HFFc6 (cell line): ENCODE data around the gene UNC5B. TPM values are rescaled to one million over a fixed set of nuclear protein-coding genes. Genes with fewer than 3 reads are reported as not detected.

ENCODE experiments used
- DNase-seq: peaks from one replicate; pipeline ENCODE4 v3.0.0-alpha.2; 2018
- H3K27ac Mint-ChIP-seq: 2 replicates; pipeline ENCODE4 v1.8.0; 2020; ENCODE audit warnings: mild to moderate bottlenecking, mixed read lengths
- H3K27me3 Mint-ChIP-seq: 2 replicates; pipeline ENCODE4 v1.8.0; 2021; ENCODE audit warnings: mild to moderate bottlenecking, moderate library complexity, mixed read lengths; ENCODE audit not compliant: insufficient read depth
- H3K36me3 Mint-ChIP-seq: 2 replicates; pipeline ENCODE4 v1.8.0; 2021; ENCODE audit warnings: low read depth, mixed read lengths
- H3K4me1 Mint-ChIP-seq: 2 replicates; pipeline ENCODE4 v1.8.0; 2020; ENCODE audit warnings: low read depth, mixed read lengths
- H3K4me3 Mint-ChIP-seq: 2 replicates; pipeline ENCODE4 v1.8.0; 2020; ENCODE audit warnings: mild to moderate bottlenecking, moderate library complexity, mixed read lengths
- H3K9me3 Mint-ChIP-seq: 2 replicates; pipeline ENCODE4 v1.8.0; 2020; ENCODE audit warnings: mild to moderate bottlenecking, mixed read lengths
- CTCF ChIP-seq: fragments of 200-600 bp; sonication (generic); IDR thresholded peaks from 2 replicates; pipeline ENCODE4 v1.5.0; 2021; ENCODE audit warnings: antibody characterized with exemption, mild to moderate bottlenecking
- total RNA-seq, 6 experiments: library from RNA; stranded (reverse); fragmentation: NEBNext Ultra II Directional; extraction: Animal tissue kit (Norgen Biotek cat#: 25700); gene quantifications; 2 replicates in 1 of 6; 3 replicates in 5 of 6; pipeline ENCODE4 v1.2.3, GENCODE V29; 2021

Gene UNC5B
- total RNA-seq, 6 experiments from 2014 or later, result 5.2 to 11.6 (median 5.7) TPM

GRCh38 chr10:71209352-71209715 lies 3.0 kb upstream of the UNC5B start:
- peaks cover 18% of the 10 kb centered on the region for H3K4me1 Mint-ChIP-seq
- peak; percentile 47; the same call in 1 of the 2 replicates for TF ChIP-seq CTCF
- peaks cover 24% of the 10 kb centered on the region for H3K27me3 Mint-ChIP-seq
- H3K4me3 Mint-ChIP-seq, result no peak overlapping the region
- no peak overlapping the region for H3K27ac Mint-ChIP-seq
- DNase-seq, result no peak
- no peaks in the 10 kb centered on the region for H3K36me3 Mint-ChIP-seq
- no peaks in the 10 kb centered on the region for H3K9me3 Mint-ChIP-seq

- Mint-ChIP-seq H3K4me3 (no peak overlapping the region), H3K36me3 (no peaks in the 10 kb centered on the region), H3K27me3 (peaks cover 23% of the 10 kb centered on the region), H3K4me1 (peaks cover 21% of the 10 kb centered on the region), H3K27ac (no peak overlapping the region), H3K9me3 (no peaks in the 10 kb centered on the region)
- DNase-seq, result no peak
- TF ChIP-seq CTCF, result no peak
Observed at GRCh38 chr10:71209731-71210541, 2.4 kb upstream of the UNC5B start.

GRCh38 chr10:71210542-71210871 lies 1.9 kb upstream of the UNC5B start:
- H3K4me1 Mint-ChIP-seq, result peaks cover 19% of the 10 kb centered on the region
- no peaks in the 10 kb centered on the region for H3K9me3 Mint-ChIP-seq
- no peak overlapping the region for H3K27ac Mint-ChIP-seq
- no peak overlapping the region for H3K4me3 Mint-ChIP-seq
- H3K27me3 Mint-ChIP-seq, result peaks cover 23% of the 10 kb centered on the region
- DNase-seq, result no peak
- H3K36me3 Mint-ChIP-seq, result no peaks in the 10 kb centered on the region
- TF ChIP-seq CTCF, result no peak

GRCh38 chr10:71211053-71211452 lies 1.3 kb upstream of the UNC5B start:
- Mint-ChIP-seq H3K4me1 (peaks cover 23% of the 10 kb centered on the region), H3K36me3 (no peaks in the 10 kb centered on the region), H3K4me3 (no peak overlapping the region), H3K9me3 (no peaks in the 10 kb centered on the region), H3K27ac (no peak overlapping the region), H3K27me3 (peaks cover 23% of the 10 kb centered on the region)
- no peak for TF ChIP-seq CTCF
- no peak for DNase-seq

GRCh38 chr10:71211775-71212317 lies 524 bp upstream of the UNC5B start:
- H3K36me3 Mint-ChIP-seq, result no peaks in the 10 kb centered on the region
- peaks cover 21% of the 10 kb centered on the region for H3K27me3 Mint-ChIP-seq
- TF ChIP-seq CTCF, result no peak
- no peak for DNase-seq
- H3K27ac Mint-ChIP-seq, result no peak overlapping the region
- peaks cover 31% of the 10 kb centered on the region for H3K4me1 Mint-ChIP-seq
- peak overlapping the region; percentile 70 for H3K4me3 Mint-ChIP-seq
- H3K9me3 Mint-ChIP-seq, result no peaks in the 10 kb centered on the region
